ENCODE measurements around the gene IL15RA.
"Not testable (repeated sequence)": the region's sequence is repeated elsewhere in the genome, so short reads cannot be mapped to it uniquely, and the experiment has no call there.

The IL15RA gene

DNA sequence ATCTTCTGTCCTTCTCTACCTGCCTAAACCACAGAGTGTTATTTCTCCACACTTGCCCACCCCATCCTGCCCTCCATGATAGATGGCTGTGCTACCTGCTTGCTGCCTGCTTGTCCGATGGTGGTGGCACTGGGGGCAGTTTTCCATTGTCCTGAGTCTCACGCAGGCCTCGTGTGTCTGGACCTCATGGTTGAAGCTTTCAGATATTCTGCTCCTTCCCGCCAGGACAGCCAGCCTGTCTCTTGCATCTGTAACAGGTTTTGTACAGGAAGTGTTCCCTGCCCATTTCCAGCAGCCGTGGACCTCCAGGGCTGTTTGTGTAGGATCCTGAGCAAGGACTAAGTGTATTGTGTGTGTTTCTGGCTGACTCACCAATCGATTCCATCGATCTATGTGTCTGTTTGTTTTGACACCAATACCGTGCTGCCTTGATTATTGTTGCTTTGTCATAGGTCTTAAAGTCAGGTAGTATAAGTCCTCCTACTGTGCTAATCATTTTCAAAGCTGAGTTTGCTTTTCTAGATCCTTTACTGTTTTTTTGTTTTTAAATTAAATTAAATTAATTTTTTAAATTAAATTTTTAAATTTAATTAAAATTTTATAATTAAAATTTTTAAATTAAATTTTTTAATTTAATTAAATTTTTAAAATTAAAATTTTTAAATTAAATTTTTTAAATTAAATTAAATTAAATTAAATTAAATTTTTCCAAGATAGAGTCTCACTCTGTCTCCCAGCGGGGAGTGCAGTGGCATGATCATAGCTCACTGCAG is 8.5 kb downstream of the IL15RA start:
- no peak for DNase-seq

DNA sequence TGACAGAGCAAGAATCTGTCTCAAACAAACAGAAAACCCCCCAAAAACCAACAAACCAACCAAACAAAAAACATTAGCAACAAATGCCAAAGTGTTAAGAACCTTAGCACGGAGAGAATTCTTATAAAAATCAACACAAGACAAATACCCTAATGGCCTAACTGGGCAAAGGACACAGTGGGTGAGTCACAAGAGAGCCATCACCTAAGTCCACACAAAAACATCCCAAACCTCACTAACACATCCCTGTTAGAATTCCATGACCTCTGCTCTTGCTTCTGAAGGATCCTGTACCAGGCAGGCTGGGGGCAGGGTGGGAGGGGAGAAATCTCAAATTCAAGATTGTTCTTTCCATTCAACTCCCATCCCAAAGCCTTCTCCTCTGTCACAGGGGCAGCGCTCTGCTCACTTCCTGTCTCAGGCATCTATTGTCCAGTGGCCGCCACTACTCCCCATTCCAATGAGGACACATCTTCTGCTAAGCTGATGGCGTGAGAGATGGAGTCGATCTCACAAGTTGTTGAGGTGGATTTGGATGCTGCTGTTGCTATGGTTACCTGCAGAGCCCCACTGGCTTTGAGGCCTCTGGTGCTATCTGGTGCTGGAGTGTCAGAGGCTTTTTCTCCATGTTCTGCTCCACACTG is 9.2 kb downstream of the IL15RA start:
- no peak for DNase-seq

GRCh38 chr10:5965266-5965665 is 12.1 kb downstream of the IL15RA start:
- DNase-seq, result no peak

DNA sequence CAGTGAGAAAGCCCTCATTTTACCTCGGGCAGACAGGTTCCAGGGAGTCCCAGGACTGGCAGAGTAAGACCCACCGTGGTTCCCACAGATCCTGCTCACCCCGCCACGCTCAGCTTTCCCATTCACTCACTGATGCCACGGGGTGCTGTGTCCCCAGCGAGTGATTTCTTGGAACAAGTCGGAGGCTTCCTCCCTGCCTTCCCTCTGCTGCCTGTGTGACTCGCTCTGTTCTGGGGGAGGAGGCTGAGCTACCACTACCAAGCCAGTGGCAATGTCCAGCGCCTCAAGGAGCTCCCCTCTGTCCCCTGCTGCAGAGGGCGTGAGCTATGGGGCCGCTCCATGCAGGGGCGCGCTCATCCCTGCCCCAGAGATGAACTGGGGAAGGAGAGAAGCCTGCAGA is 12.6 kb downstream of the IL15RA start:
- DNase-seq, result no peak

- no peak for DNase-seq
Measured at GRCh38 chr10:5963591-5963990, 13.8 kb downstream of the IL15RA start.

DNA sequence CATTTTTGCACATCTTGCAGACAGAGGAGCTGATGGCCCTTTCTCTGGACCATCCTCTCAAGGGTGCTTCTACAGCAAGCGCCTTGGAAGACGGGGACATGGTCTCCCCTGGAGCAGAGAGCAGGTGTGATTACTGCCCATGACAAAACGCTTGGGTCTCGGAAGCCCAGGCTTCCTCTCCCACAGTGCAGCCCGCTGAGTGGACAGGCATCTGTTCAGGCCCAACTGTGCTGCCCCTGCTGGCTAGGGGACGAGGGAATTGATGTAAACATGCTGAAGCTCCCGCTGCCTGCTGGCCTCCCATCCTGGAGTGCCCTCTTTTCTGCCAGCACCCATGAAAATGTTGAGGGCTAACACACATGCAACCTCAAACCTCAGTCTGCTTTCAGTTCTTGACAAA is 14.3 kb downstream of the IL15RA start:
- no peak for DNase-seq

DNA sequence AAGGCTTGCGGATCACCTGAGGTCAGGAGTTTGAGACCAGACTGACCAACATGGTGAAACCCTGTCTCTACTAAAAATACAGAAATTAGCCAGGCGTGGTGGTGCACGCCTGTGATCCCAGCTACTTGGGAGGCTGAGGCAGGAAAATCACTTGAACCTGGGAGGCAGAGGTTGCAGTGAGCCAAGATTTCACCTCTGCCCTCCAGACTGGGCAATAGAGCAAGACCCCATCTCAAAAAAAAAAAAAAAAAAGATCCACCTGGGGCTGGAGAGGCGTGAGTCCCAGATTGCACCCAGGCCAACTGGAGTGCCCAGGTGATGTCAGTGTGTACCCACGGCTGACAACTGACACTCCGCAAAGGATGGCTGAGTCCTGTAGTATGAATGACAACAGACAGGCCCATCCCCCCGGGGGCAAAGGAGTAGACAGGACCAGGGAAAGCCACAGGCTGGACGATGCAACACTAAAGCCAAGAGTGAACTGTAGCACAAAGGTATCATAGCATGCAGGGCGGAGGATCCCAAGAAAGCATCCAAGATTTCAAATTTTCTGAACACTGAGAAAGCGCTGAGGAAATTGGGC is 14.9 kb downstream of the IL15RA start:
- not testable (repeated sequence) for DNase-seq

DNA sequence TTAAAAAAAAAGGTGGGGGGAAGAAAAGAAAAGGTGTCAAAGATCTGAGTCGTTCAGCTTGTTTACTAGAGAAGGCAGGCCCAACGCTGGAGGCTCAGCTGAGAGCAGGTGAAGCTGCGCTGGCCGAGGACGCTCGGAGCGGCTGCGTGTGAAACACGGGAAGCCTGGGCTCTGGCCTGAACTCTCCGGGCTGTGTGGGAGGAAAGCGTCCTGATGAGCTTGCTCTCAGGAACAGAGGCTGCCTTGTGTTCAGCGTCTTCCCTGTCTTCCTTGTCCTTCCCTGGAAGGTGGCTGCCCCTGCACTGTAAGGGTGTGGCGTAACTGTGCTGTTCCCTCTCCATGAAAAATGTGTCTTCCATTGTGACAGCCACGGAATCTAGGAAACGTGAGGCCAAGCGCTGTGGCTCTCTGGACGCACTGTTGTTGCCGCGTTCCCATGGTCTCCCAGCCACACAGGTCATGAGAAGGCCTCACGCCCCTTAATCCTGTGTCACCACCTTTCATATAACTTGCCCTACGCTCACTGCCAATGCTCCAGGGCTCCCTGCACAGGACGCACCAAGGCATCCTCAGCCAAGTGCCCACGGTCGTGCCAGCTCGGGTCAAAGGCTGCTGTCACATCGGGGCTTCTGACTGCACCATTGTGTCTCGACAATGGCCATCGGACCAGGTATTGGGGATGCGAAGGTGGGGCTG is 15.8 kb downstream of the IL15RA start:
- no peak for DNase-seq

- DNase-seq, result not testable (repeated sequence)
Measured at GRCh38 chr10:5960973-5961275, 16.4 kb downstream of the IL15RA start.

- no peak for DNase-seq
Measured at GRCh38 chr10:5960070-5960972, 17.0 kb downstream of the IL15RA start.

DNA sequence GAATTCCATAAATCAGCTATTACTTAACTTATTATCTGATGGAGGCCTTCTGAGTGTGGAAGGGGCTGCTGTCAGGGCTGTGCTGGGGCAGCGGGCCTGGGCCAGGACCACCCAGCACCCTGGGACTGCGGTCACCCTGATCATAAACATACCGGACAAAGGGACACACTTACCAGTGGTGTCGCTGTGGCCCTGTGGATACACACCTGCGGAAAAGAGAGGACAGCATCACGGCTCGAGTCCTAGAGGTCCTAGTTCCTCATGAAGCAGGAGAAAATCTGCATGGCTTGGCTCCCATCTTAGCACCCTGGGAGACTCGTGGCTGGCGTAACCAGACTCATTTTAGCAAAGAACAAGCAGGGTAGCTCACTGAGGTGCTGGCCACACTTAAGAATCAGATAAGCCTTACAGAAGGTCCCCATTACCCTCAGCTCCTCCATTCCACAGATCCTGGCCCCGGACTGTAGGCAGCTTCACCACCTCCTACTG is 17.7 kb downstream of the IL15RA start:
- DNase-seq, result no peak

GRCh38 chr10:5959142-5959541 is 18.2 kb downstream of the IL15RA start:
- DNase-seq, result no peak

DNA sequence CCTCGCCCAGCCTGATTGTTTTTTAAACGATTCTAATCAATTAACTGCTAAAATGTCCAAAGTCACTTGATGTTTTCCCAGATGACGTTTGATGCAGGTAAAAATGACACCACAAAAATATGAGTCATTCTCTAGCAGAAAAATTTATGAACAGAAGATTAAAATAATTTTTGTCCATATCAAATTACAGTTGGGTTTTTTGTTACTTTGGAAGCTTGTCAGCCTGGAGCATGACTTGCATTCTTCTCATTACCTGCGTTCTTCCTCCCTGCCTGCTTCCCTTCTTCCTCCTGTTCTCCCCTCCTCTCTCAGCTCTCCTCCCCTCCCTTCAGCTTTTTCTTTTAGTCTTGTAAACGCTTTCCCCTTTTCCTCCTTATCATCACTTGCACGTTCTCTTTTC is 18.7 kb downstream of the IL15RA start:
- DNase-seq, result no peak

- DNase-seq, result no peak
Measured at GRCh38 chr10:5958077-5958476, 19.3 kb downstream of the IL15RA start.

GRCh38 chr10:5956146-5956936 is 21.0 kb downstream of the IL15RA start:
- no peak for DNase-seq

DNA sequence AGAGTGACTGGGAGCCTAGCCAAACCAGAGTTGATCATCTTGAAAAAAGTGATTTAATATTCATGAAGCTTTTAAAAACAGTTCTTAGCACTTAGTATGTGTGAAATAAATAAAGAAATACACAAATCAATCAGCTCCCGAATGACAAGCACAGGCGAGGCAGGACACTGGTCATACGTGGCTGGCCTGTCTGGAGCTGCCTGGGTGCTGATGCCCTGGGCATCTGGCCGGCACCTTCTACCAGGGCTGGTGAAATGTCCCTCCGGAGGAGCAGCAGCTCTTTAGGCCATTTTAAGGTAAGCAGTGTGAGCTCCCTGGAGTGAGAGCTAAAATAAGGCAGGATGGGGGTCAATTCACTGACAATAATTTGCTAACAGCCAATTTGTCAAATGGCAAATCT is 23.7 kb downstream of the IL15RA start:
- DNase-seq, result no peak

- DNase-seq, result no peak
Measured at GRCh38 chr10:5952731-5953385, 24.5 kb downstream of the IL15RA start.

DNA sequence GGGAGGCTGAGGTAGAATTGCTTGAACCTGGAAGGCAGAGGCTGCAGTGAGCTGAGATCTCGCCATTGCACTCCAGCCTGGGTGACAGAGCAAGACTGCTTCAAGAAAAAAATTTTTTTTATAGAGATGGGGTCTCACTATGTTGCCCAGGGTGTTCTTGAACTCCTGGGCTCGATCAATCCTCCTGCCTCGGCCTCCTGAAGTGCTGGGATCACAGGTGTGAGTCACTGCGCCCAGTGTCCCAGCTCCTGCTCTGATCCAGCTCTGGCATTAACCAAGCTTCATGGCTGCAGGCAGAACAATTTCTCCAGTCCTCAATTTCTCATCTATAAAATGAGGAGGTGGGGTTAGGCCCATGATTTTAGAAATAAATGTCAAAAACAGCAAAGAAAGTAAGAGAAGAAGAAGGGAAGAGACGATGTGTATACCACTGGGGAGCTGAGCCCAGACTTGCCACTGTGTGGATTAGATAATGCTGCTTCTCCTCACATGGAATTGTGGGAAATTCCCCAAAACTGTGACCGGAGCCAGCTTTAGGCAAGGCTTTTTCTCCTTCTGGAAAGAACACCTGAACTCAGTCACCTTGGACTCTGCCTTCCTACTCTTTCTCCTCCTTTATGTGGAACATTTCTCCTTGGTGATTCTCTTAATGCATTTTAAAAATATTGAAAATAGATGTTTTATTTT is 25.5 kb downstream of the IL15RA start:
- DNase-seq, result no peak

- no peak for DNase-seq
Measured at GRCh38 chr10:5951167-5951711, 26.1 kb downstream of the IL15RA start.

Measured in NCI-H345 (cell line).